ENCODE data around the gene PCSK4. TPM values are rescaled to one million over a fixed set of nuclear protein-coding genes. Genes with fewer than 3 reads are reported as not detected.

Gene PCSK4
- total and polyA plus RNA-seq, 9 of the 15 experiments (the other 6 are each of a cell fraction or from before 2014, with no cell fraction given), result 0.01 to 9.1 (median 2.1) TPM; not detected in 1

GRCh38 chr19:1512671-1513498 lies 22.7 kb upstream of the PCSK4 start, which contains the start of gene ADAMTSL5 (continued):
- TF ChIP-seq FOXP4 (CRISPR knock-in tag; IDR thresholded peaks at IDR 0.05; ENCODE audit: borderline replicate concordance) (peak; percentile 38; the same call in 1 of the 2 replicates), SMARCE1 (IDR thresholded peaks at IDR 0.05) (0 out of 2 replicates have a peak, but pooled peaks have one; percentile 37), CBX2 (IDR thresholded peaks at IDR 0.05; ENCODE audit: insufficient read depth, low read length, poor library complexity, severe bottlenecking) (no peak), XRCC3 (IDR thresholded peaks at IDR 0.05) (no peak), ETV1 (tag; conservative IDR thresholded peaks at IDR 0.05; ENCODE audit: low read depth) (peak; percentile 65), PATZ1 (CRISPR knock-in tag; IDR thresholded peaks at IDR 0.05; ENCODE audit: borderline replicate concordance) (no peak), CTBP1 (IDR thresholded peaks at IDR 0.05; ENCODE audit: borderline replicate concordance) (peak; percentile 81; the same call in 1 of the 2 replicates), RBFOX2 (IDR thresholded peaks at IDR 0.05; ENCODE audit: low read depth, low read length) (peak; percentile 70), MAX (CRISPR knock-in tag; IDR thresholded peaks at IDR 0.05) (peak; percentile 55), ZC3H4 (CRISPR knock-in tag; IDR thresholded peaks at IDR 0.05; ENCODE audit: borderline replicate concordance) (no peak), ZZZ3 (IDR thresholded peaks at IDR 0.05) (no peak), KDM1A (IDR thresholded peaks at IDR 0.05) (peak; percentile 90 to 94), ZNF165 (CRISPR knock-in tag; IDR thresholded peaks at IDR 0.05; ENCODE audit: borderline replicate concordance) (no peak), MECOM (CRISPR knock-in tag; IDR thresholded peaks at IDR 0.05) (no peak), ZNF282 (CRISPR knock-in tag; IDR thresholded peaks at IDR 0.05) (no peak), SREBF2 (CRISPR knock-in tag; IDR thresholded peaks at IDR 0.05) (no peak), GABPB1 (CRISPR knock-in tag; IDR thresholded peaks at IDR 0.05) (peak; percentile 78)
- TF ChIP-seq, protein P1, sequence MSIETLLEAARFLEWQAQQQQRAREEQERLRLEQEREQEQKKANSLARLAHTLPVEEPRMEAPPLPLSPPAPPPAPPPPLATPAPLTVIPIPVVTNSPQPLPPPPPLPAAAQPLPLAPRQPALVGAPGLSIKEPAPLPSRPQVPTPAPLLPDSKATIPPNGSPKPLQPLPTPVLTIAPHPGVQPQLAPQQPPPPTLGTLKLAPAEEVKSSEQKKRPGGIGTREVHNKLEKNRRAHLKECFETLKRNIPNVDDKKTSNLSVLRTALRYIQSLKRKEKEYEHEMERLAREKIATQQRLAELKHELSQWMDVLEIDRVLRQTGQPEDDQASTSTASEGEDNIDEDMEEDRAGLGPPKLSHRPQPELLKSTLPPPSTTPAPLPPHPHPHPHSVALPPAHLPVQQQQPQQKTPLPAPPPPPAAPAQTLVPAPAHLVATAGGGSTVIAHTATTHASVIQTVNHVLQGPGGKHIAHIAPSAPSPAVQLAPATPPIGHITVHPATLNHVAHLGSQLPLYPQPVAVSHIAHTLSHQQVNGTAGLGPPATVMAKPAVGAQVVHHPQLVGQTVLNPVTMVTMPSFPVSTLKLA (conservative IDR thresholded peaks at IDR 0.05), result peak in 1 of 2 experiments; percentile 49; a peak in 2 of 4 replicates
- TF ChIP-seq, protein P2, sequence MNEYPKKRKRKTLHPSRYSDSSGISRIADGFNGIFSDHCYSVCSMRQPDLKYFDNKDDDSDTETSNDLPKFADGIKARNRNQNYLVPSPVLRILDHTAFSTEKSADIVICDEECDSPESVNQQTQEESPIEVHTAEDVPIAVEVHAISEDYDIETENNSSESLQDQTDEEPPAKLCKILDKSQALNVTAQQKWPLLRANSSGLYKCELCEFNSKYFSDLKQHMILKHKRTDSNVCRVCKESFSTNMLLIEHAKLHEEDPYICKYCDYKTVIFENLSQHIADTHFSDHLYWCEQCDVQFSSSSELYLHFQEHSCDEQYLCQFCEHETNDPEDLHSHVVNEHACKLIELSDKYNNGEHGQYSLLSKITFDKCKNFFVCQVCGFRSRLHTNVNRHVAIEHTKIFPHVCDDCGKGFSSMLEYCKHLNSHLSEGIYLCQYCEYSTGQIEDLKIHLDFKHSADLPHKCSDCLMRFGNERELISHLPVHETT (CRISPR knock-in tag; conservative IDR thresholded peaks at IDR 0.05 in 1 of 2, IDR thresholded peaks at IDR 0.05 in 1 of 2), result peak in 1 of 2 experiments; percentile 56; a peak in 1 of 4 replicates
